Osteoblast (primary cell): ENCODE data around the gene IL17RC. TPM values are rescaled to one million over a fixed set of nuclear protein-coding genes. Genes with fewer than 3 reads are reported as not detected.
"Not testable (repeated sequence)": the region's sequence is repeated elsewhere in the genome, so short reads cannot be mapped to it uniquely, and the experiment has no call there.

Experiments
- DNase-seq: peaks from one replicate; pipeline ENCODE4 v3.0.0; 2011; ENCODE audit warnings: low spot score, mixed read lengths; ENCODE audit not compliant: insufficient read length; ENCODE audit errors: missing footprints
- H2AFZ ChIP-seq: 2 replicates; pipeline ENCODE4 v1.6.0; 2011; ENCODE audit warnings: mild to moderate bottlenecking, low read length
- H3K27ac ChIP-seq: 2 replicates; pipeline ENCODE4 v1.5.1; 2011; ENCODE audit warnings: mild to moderate bottlenecking, low read depth, low read length, moderate library complexity
- H3K27me3 ChIP-seq: 2 replicates; pipeline ENCODE4 v1.6.0; 2012; ENCODE audit warnings: mild to moderate bottlenecking, control low read depth, inconsistent platforms, low read length, moderate library complexity; ENCODE audit not compliant: insufficient read depth
- H3K36me3 ChIP-seq: 2 replicates; pipeline ENCODE4 v1.5.1; 2011; ENCODE audit warnings: mild to moderate bottlenecking, low read length, control low read depth, moderate library complexity; ENCODE audit not compliant: insufficient read depth
- H3K4me1 ChIP-seq: 2 replicates; pipeline ENCODE4 v1.5.1; 2011; ENCODE audit warnings: mild to moderate bottlenecking, low read length, control low read depth, moderate library complexity; ENCODE audit not compliant: insufficient read depth
- H3K4me2 ChIP-seq: 2 replicates; pipeline ENCODE4 v1.6.0; 2011; ENCODE audit warnings: mild to moderate bottlenecking, low read length; ENCODE audit not compliant: insufficient read depth
- H3K4me3 ChIP-seq: fragments of 200-600 bp; sonication (generic); 3 replicates; pipeline ENCODE4 v1.5.1; 2012; ENCODE audit warnings: mild to moderate bottlenecking, low read length, inconsistent platforms; ENCODE audit not compliant: insufficient read depth
- H3K79me2 ChIP-seq: 2 replicates; pipeline ENCODE4 v1.6.0; 2012; ENCODE audit warnings: mild to moderate bottlenecking, low read length, control low read depth, inconsistent platforms; ENCODE audit not compliant: insufficient read depth
- H3K9me3 ChIP-seq: 2 replicates; pipeline ENCODE4 v1.5.1; 2011; ENCODE audit warnings: low read depth, low read length, control low read depth
- H4K20me1 ChIP-seq: 2 replicates; pipeline ENCODE4 v1.6.0; 2012; ENCODE audit warnings: mild to moderate bottlenecking, low read length, control low read depth; ENCODE audit not compliant: insufficient read depth
- CTCF ChIP-seq: IDR thresholded peaks from 2 replicates; pipeline ENCODE4 v1.5.1; 2011; ENCODE audit warnings: mild to moderate bottlenecking, low read depth, low read length, moderate library complexity; ENCODE audit errors: extremely low read depth
- total RNA-seq: library from RNA; depleted of rRNA; stranded (reverse); fragments of >200 nt; gene quantifications from 2 replicates; pipeline ENCODE4 v1.2.3, GENCODE V29; 2012

The IL17RC gene
- total RNA-seq, 1 donor = 47.0 TPM

- no peak for TF ChIP-seq CTCF
- H3K27ac ChIP-seq = no peak overlapping the region
- H3K36me3 ChIP-seq = peaks cover 9% of the 10 kb centered on the region
- peaks cover 14% of the 10 kb centered on the region for H3K4me1 ChIP-seq
- peaks cover 4% of the 10 kb centered on the region for H3K79me2 ChIP-seq
- no peaks in the 10 kb centered on the region for H4K20me1 ChIP-seq
- H3K4me3 ChIP-seq = no peak overlapping the region
- no peak overlapping the region for H2AFZ ChIP-seq
- no peak overlapping the region for H3K4me2 ChIP-seq
- H3K9me3 ChIP-seq = no peaks in the 10 kb centered on the region
- DNase-seq = no peak
- H3K27me3 ChIP-seq = no peaks in the 10 kb centered on the region
These were observed 19.1 kb downstream of the IL17RC start for GRCh38 chr3:9935966-9936510.

- Histone ChIP-seq H3K4me1 (peaks cover 14% of the 10 kb centered on the region), H3K4me3 (no peak overlapping the region), H2AFZ (no peak overlapping the region), H3K79me2 (peaks cover 4% of the 10 kb centered on the region), H3K27ac (no peak overlapping the region), H3K4me2 (no peak overlapping the region), H4K20me1 (no peaks in the 10 kb centered on the region), H3K27me3 (no peaks in the 10 kb centered on the region), H3K9me3 (no peaks in the 10 kb centered on the region), H3K36me3 (peaks cover 9% of the 10 kb centered on the region)
- no peak for DNase-seq
- TF ChIP-seq CTCF = no peak
These were observed 20.8 kb downstream of the IL17RC start for GRCh38 chr3:9937486-9938238.

- Histone ChIP-seq H3K4me1 (peaks cover 9% of the 10 kb centered on the region), H3K36me3 (peaks cover 9% of the 10 kb centered on the region), H3K4me3 (no peak overlapping the region), H3K27me3 (no peaks in the 10 kb centered on the region), H3K9me3 (no peaks in the 10 kb centered on the region), H3K27ac (no peak overlapping the region), H2AFZ (no peak overlapping the region), H3K4me2 (no peak overlapping the region), H4K20me1 (no peaks in the 10 kb centered on the region), H3K79me2 (peaks cover 4% of the 10 kb centered on the region)
- DNase-seq = no peak
- no peak for TF ChIP-seq CTCF
These were observed 22.1 kb downstream of the IL17RC start for GRCh38 chr3:9938966-9939365.

GRCh38 chr3:9939906-9940305 is 23.0 kb downstream of the IL17RC start:
- H3K79me2 ChIP-seq, H3K27me3 ChIP-seq, H3K27ac ChIP-seq, H3K4me2 ChIP-seq, H4K20me1 ChIP-seq, H2AFZ ChIP-seq, H3K4me1 ChIP-seq, H3K9me3 ChIP-seq, H3K36me3 ChIP-seq, DNase-seq, H3K4me3 ChIP-seq: not testable (repeated sequence)
